Muscle layer of colon (tissue), 2 donors: ENCODE results near the gene LARP1B.
"Not testable (repeated sequence)": the region's sequence is repeated elsewhere in the genome, so short reads cannot be mapped to it uniquely, and the experiment has no call there.

ENCODE experiments used
- H3K27ac ChIP-seq: one replicate; pipeline ENCODE4 v1.7.0; 2013; ENCODE audit warnings: low read depth, mild to moderate bottlenecking, low read length, moderate library complexity
- H3K27me3 ChIP-seq, 2 donors: one replicate each; pipeline ENCODE4 v1.7.0; 2013; ENCODE audit warnings: low read length in 2 of 2, mild to moderate bottlenecking in 2 of 2; ENCODE audit not compliant: insufficient read depth in 2 of 2, control insufficient read depth in 1 of 2
- H3K36me3 ChIP-seq: one replicate; pipeline ENCODE4 v1.7.0; 2013; ENCODE audit warnings: mild to moderate bottlenecking, low read length; ENCODE audit not compliant: insufficient read depth
- H3K4me1 ChIP-seq: one replicate; pipeline ENCODE4 v1.7.0; 2013; ENCODE audit warnings: mild to moderate bottlenecking, low read length; ENCODE audit not compliant: insufficient read depth
- H3K4me3 ChIP-seq, 2 donors: one replicate each; pipeline ENCODE4 v1.7.0; 2013; ENCODE audit warnings: low read length in 2 of 2, low read depth in 1 of 2, mild to moderate bottlenecking in 1 of 2, moderate library complexity in 1 of 2
- H3K9ac ChIP-seq: one replicate; pipeline ENCODE4 v1.7.0; 2013; ENCODE audit warnings: low read length
- H3K9me3 ChIP-seq: one replicate; pipeline ENCODE4 v1.7.0; 2013; ENCODE audit warnings: mild to moderate bottlenecking, low read length
- donor health status: abdominal sarcoma.
- donor health status: Adenocarcinoma of cecum.

The LARP1B gene

DNA sequence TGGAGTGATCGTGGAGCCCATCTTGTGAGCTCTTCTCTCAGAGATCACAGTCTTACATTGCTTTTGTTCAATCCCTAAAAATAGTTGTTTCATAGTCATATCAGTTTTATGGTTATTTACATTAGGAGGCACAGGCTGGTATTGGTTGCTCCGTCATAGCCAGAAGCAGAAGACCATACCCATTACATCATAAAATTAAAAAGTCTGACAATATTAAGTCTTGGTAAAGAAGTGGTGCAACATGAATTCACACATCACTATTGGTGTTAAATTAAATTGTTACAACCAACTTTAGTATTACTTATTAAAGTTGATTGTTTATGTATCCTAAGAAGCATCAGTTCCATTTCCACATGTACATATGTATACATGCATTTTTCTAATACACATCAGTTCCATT, 84.6 kb downstream of the LARP1B start:
- Histone ChIP-seq H3K27me3 (no peaks in the 10 kb centered on the region), H3K4me3 (no peak overlapping the region), H3K9ac (no peak overlapping the region), H3K4me1 (no peaks in the 10 kb centered on the region), H3K27ac (no peak overlapping the region), H3K9me3 (no peaks in the 10 kb centered on the region), H3K36me3 (no peaks in the 10 kb centered on the region)

DNA sequence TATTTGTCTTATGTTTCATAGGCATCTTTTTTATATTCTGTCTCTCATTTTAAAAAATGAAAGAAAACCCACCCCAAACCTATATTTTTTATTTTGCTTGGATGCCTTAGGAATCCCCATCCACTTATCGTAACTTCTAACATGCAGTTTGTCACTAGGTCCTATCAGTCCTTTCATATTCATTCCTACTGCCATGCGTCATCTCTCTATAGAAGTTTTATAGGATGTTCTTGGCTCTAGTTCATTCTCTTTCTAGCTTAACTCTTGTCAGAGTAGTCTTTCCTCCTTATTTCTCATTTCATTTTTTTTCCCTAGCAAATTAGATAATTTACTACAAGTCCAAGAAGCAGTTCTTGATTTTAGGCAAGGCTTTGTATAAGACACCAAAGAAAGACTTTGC, 92.7 kb downstream of the LARP1B start:
- H3K9ac ChIP-seq = no peak overlapping the region
- no peaks in the 10 kb centered on the region for H3K36me3 ChIP-seq
- no peaks in the 10 kb centered on the region for H3K9me3 ChIP-seq
- no peak overlapping the region for H3K4me3 ChIP-seq
- no peak overlapping the region for H3K27ac ChIP-seq
- H3K4me1 ChIP-seq = no peaks in the 10 kb centered on the region
- H3K27me3 ChIP-seq = no peaks in the 10 kb centered on the region

- no peaks in the 10 kb centered on the region for H3K9me3 ChIP-seq
- H3K27ac ChIP-seq = no peak overlapping the region
- no peak overlapping the region for H3K4me3 ChIP-seq
- H3K36me3 ChIP-seq = no peaks in the 10 kb centered on the region
- no peak overlapping the region for H3K9ac ChIP-seq
- H3K27me3 ChIP-seq = no peaks in the 10 kb centered on the region
- H3K4me1 ChIP-seq = no peaks in the 10 kb centered on the region
Measured at GRCh38 chr4:128155231-128155855, 94.2 kb downstream of the LARP1B start.

DNA sequence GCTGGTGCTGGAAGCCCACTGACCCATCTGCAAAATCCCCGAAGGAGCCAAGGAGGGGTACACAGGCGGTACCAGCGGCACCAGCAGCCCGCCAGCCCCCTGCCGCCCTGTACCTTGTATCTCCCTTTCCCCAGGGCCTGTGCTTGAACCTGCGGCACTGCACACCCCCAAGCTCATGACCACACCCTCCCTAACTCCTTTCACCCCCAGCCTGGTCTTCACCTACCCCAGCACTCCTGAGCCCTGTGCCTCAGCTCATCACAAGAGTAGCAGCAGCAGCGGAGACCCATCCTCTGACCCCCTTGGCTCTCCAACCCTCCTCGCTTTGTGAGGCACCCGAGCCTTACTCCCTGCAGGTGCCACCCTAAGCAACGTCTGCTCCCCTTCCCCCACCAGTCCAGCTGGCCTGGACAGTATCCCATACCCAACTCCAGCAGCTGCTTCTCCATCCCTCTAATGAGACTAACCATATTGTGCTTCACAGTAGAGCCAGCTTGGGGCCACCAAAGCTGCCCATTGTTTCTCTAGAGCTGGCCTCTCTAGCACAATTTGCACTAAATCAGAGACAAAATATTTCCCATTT, 94.9 kb downstream of the LARP1B start:
- Histone ChIP-seq H3K27me3 (no peaks in the 10 kb centered on the region), H3K36me3 (no peaks in the 10 kb centered on the region), H3K9ac (no peak overlapping the region), H3K9me3 (no peaks in the 10 kb centered on the region), H3K27ac (no peak overlapping the region), H3K4me3 (no peak overlapping the region), H3K4me1 (no peaks in the 10 kb centered on the region)

DNA sequence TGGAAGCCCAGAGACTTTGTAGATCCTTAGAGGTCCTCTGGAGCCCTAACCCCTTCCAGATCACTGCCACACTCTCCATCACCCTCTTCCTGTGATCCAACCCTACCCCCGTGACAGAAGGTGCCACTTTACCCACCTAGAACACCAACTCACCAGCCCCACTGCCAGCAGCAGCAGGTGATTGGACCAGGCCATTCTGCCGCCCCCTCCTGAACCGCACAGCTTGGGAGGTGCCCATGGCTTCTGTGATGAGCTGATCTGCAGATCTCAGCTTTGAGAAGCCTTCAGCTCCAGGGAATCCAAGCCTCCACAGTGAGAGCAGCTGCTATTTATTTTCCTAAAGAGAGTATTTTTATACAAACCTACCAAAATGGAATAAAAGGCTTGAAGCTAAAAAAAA, 95.4 kb downstream of the LARP1B start:
- not testable (repeated sequence) for H3K9me3 ChIP-seq, H3K4me3 ChIP-seq, H3K36me3 ChIP-seq, H3K9ac ChIP-seq, H3K4me1 ChIP-seq, H3K27me3 ChIP-seq, H3K27ac ChIP-seq

GRCh38 chr4:128158894-128159293, 97.8 kb downstream of the LARP1B start:
- Histone ChIP-seq H3K9me3 (no peaks in the 10 kb centered on the region), H3K4me1 (no peaks in the 10 kb centered on the region), H3K27ac (no peak overlapping the region), H3K4me3 (no peak overlapping the region), H3K27me3 (no peaks in the 10 kb centered on the region), H3K9ac (no peak overlapping the region), H3K36me3 (no peaks in the 10 kb centered on the region)

DNA sequence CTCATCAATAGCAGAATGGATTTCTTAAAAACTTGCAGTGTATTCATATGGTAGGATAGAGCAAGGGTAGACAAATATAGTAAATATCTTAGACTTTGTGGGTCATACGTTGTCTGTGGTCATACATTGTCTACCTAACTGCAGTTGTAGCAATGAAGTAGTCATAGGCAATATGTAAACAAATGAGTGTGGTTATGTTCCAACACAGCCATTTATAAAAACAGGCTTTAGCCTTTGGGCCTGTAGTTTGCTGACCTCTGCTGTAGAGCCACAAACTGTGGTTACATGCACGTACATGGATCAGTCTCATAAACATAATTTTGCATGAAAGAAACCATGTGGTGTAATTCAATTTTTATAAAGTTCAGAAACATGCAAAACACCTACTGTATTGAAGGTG, 98.9 kb downstream of the LARP1B start:
- H3K4me1 ChIP-seq = no peaks in the 10 kb centered on the region
- no peak overlapping the region for H3K27ac ChIP-seq
- H3K4me3 ChIP-seq = no peak overlapping the region
- H3K36me3 ChIP-seq = no peaks in the 10 kb centered on the region
- no peak overlapping the region for H3K9ac ChIP-seq
- no peaks in the 10 kb centered on the region for H3K27me3 ChIP-seq
- no peaks in the 10 kb centered on the region for H3K9me3 ChIP-seq

GRCh38 chr4:128161138-128161537, 100.0 kb downstream of the LARP1B start:
- H3K9ac ChIP-seq = no peak overlapping the region
- H3K4me1 ChIP-seq = no peaks in the 10 kb centered on the region
- H3K27ac ChIP-seq = no peak overlapping the region
- H3K9me3 ChIP-seq = no peaks in the 10 kb centered on the region
- H3K36me3 ChIP-seq = no peaks in the 10 kb centered on the region
- no peak overlapping the region for H3K4me3 ChIP-seq
- H3K27me3 ChIP-seq = no peaks in the 10 kb centered on the region

- H3K27ac ChIP-seq = no peak overlapping the region
- no peaks in the 10 kb centered on the region for H3K9me3 ChIP-seq
- no peak overlapping the region for H3K9ac ChIP-seq
- no peaks in the 10 kb centered on the region for H3K36me3 ChIP-seq
- H3K4me3 ChIP-seq = no peak overlapping the region
- H3K4me1 ChIP-seq = no peaks in the 10 kb centered on the region
- H3K27me3 ChIP-seq = no peaks in the 10 kb centered on the region
Measured at GRCh38 chr4:128162434-128162833, 101.3 kb downstream of the LARP1B start.

GRCh38 chr4:128163177-128164117, 102.3 kb downstream of the LARP1B start:
- Histone ChIP-seq H3K9ac (no peak overlapping the region), H3K27me3 (no peaks in the 10 kb centered on the region), H3K9me3 (no peaks in the 10 kb centered on the region), H3K36me3 (no peaks in the 10 kb centered on the region), H3K4me3 (no peak overlapping the region), H3K27ac (no peak overlapping the region), H3K4me1 (no peaks in the 10 kb centered on the region)

DNA sequence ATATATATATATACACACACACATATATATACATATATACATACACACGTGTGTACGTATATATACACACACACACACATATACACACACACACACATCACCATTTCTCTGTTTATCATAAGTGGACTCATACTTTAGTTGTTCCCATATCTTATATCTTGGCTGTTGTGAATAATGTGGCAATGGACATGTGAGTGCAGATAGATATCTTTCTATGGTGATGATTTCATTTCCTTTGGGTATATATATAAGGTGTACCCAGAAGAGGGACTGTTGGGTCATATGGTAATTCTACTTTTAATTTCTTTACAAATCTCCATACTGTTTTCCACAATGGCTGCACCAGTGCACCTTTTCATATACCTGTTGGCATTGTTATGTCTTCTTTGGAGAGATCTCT, 105.9 kb downstream of the LARP1B start:
- no peaks in the 10 kb centered on the region for H3K27me3 ChIP-seq
- H3K36me3 ChIP-seq = no peaks in the 10 kb centered on the region
- no peaks in the 10 kb centered on the region for H3K9me3 ChIP-seq
- H3K4me3 ChIP-seq = no peak overlapping the region
- H3K27ac ChIP-seq = no peak overlapping the region
- H3K4me1 ChIP-seq = no peaks in the 10 kb centered on the region
- H3K9ac ChIP-seq = no peak overlapping the region
